ENCODE data around the gene ATXN1. TPM values are rescaled to one million over a fixed set of nuclear protein-coding genes. Genes with fewer than 3 reads are reported as not detected.

The ATXN1 gene
- polyA plus RNA-seq, 4 donors, result 4.6 to 16.5 (median 5.9) TPM

DNA sequence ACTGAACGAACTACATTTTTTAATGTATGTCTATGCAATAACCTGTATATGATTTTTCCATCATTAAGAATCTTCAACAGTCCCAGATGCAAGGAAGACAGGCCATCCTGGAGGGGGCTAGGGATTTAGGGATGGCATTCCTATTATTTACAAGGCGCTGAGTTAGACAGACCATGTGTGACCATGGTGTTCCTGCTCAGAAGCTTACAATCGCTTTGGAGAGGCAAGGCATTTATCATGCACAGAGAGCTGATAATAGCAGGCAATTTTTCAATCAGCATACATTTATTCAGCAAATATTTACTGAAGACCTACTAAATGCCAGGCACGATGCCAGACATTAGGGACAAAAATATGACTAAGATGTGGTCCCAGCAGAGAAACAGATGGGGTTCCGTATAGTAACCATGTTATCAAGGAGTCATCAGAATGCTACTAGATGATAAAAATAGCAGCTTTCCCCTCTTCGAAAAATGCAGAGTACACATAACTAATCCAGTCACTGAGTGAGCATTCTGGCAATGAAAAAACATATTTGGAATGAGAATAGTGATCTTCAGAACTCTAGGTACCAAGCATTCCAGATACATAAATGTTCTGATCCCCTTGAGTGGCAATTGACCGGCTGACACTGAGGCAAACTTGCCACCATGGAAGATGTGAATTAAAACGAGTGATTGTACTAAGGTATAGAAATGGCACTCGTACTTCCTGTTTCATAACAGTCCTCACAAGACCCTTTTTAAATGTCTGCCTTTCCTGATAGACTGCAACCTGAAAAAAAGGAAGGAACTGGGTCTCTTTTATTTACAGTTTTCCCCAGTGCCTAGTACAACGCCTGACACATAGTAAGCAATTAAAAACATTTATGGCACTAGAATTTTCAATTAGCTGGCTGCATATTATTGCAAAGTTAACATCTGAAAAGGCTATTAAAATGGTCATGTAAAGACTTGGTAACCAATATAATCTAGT, 135.7 kb downstream of the ATXN1 start:
- Histone ChIP-seq H3K4me1 (ENCODE audit: control insufficient read depth in 3 of 3, insufficient read depth in 2 of 3, low read depth in 1 of 3, low read length in 2 of 3) (no peaks in the 10 kb centered on the region), H3K4me3 (ENCODE audit: low read depth in 1 of 3, low read length in 3 of 3) (no peak overlapping the region), H3K27me3 (ENCODE audit: control insufficient read depth in 3 of 3, insufficient read depth in 3 of 3, low read length in 3 of 3) (no peaks in the 10 kb centered on the region), H3K9me3 (ENCODE audit: control insufficient read depth in 2 of 2, insufficient read depth in 1 of 2, low read depth in 1 of 2, low read length in 1 of 2) (no peaks in the 10 kb centered on the region), H3K27ac (ENCODE audit: low read depth in 1 of 3, low read length in 2 of 3) (no peak overlapping the region), H3K36me3 (ENCODE audit: control insufficient read depth in 3 of 3, insufficient read depth in 2 of 3, low read depth in 1 of 3, low read length in 3 of 3) (no peaks in the 10 kb centered on the region)
- no peak for DNase-seq
- 82 to 87% (median 87%) methylated on average over 10 of the region's 10 CpGs for WGBS, 3 donors
- no peak for FAIRE-seq

DNA sequence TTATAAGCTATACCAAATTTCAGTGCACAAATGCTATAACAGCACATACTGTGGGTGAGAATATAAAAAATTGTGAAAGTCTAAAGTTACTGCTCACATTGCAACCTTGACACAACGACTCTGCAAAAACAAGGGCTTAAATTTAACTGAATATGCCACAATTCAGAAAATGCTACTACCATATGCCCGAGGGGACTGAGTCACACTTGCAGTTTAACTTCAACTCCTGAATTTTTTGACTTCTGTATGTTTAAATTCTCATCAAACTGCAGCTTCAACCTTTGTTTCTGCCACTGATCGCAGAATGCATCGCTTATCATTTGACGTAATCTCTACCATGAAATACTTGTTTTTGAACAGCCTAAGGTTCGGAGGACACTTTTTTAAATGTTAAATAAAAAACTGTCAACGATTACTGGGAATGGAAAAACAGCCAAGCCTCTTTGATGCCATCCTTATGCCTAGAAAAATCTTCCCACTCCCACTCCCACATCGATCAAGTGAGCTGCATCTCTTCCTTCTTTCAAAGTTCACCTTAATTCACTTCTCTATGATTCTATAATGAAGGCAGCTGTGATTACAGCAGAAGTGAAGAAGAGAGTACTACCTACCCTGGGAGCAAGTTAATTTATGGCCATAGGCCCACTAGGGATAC, 136.5 kb downstream of the ATXN1 start:
- no peaks in the 10 kb centered on the region for H3K27me3 ChIP-seq (ENCODE audit: control insufficient read depth in 3 of 3, insufficient read depth in 3 of 3, low read length in 3 of 3)
- H3K9me3 ChIP-seq (ENCODE audit: control insufficient read depth in 2 of 2, insufficient read depth in 1 of 2, low read depth in 1 of 2, low read length in 1 of 2), result no peaks in the 10 kb centered on the region
- H3K27ac ChIP-seq (ENCODE audit: low read depth in 1 of 3, low read length in 2 of 3), result no peak overlapping the region
- no peak for DNase-seq
- FAIRE-seq, result no peak
- WGBS, 3 donors, result 90 to 95% (median 92%) methylated on average over 8 of the region's 8 CpGs
- H3K36me3 ChIP-seq (ENCODE audit: control insufficient read depth in 3 of 3, insufficient read depth in 2 of 3, low read depth in 1 of 3, low read length in 3 of 3), result no peaks in the 10 kb centered on the region
- no peak overlapping the region for H3K4me3 ChIP-seq (ENCODE audit: low read depth in 1 of 3, low read length in 3 of 3)
- H3K4me1 ChIP-seq (ENCODE audit: control insufficient read depth in 3 of 3, insufficient read depth in 2 of 3, low read depth in 1 of 3, low read length in 2 of 3), result no peaks in the 10 kb centered on the region

DNA sequence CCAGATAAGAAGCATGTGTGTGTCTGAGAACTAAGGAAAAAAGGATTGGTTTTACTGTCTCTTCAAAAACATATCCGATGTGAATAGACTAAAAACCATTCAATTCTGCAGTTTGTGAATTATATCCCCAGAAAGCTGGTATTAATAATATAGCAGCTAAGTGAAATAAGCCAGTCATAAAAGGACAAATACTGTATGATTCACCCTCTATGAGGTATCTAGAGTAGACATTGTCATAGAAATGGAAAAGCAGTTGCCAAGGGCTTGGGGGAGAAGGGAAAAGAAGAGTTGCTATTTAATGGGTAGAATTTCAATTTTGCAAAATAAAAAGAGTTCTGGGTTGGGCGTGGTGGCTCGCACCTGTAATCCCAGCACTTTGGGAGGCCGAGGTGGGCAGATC, 137.5 kb downstream of the ATXN1 start:
- H3K27me3 ChIP-seq (ENCODE audit: control insufficient read depth in 3 of 3, insufficient read depth in 3 of 3, low read length in 3 of 3), result no peaks in the 10 kb centered on the region
- WGBS, 3 donors, result 89 to 96% (median 90%) methylated on average over 4 of the region's 4 CpGs
- DNase-seq (no peak), FAIRE-seq (no peak)
- H3K4me1 ChIP-seq (ENCODE audit: control insufficient read depth in 3 of 3, insufficient read depth in 2 of 3, low read depth in 1 of 3, low read length in 2 of 3), result no peaks in the 10 kb centered on the region
- H3K9me3 ChIP-seq (ENCODE audit: control insufficient read depth in 2 of 2, insufficient read depth in 1 of 2, low read depth in 1 of 2, low read length in 1 of 2), result no peaks in the 10 kb centered on the region
- H3K27ac ChIP-seq (ENCODE audit: low read depth in 1 of 3, low read length in 2 of 3), result no peak overlapping the region
- H3K4me3 ChIP-seq (ENCODE audit: low read depth in 1 of 3, low read length in 3 of 3), result no peak overlapping the region
- no peaks in the 10 kb centered on the region for H3K36me3 ChIP-seq (ENCODE audit: control insufficient read depth in 3 of 3, insufficient read depth in 2 of 3, low read depth in 1 of 3, low read length in 3 of 3)

- Histone ChIP-seq H3K27me3 (ENCODE audit: control insufficient read depth in 3 of 3, insufficient read depth in 3 of 3, low read length in 3 of 3) (no peaks in the 10 kb centered on the region), H3K4me3 (ENCODE audit: low read depth in 1 of 3, low read length in 3 of 3) (no peak overlapping the region), H3K9me3 (ENCODE audit: control insufficient read depth in 2 of 2, insufficient read depth in 1 of 2, low read depth in 1 of 2, low read length in 1 of 2) (no peaks in the 10 kb centered on the region), H3K36me3 (ENCODE audit: control insufficient read depth in 3 of 3, insufficient read depth in 2 of 3, low read depth in 1 of 3, low read length in 3 of 3) (no peaks in the 10 kb centered on the region), H3K27ac (ENCODE audit: low read depth in 1 of 3, low read length in 2 of 3) (no peak overlapping the region), H3K4me1 (ENCODE audit: control insufficient read depth in 3 of 3, insufficient read depth in 2 of 3, low read depth in 1 of 3, low read length in 2 of 3) (no peaks in the 10 kb centered on the region)
- FAIRE-seq (no peak), DNase-seq (no peak)
- 87 to 94% (median 90%) methylated on average over 3 of the region's 3 CpGs for WGBS, 3 donors
Measured at GRCh38 chr6:16623029-16623653, 138.1 kb downstream of the ATXN1 start.

- H3K27ac ChIP-seq (ENCODE audit: low read depth in 1 of 3, low read length in 2 of 3), result no peak overlapping the region
- FAIRE-seq (no peak), DNase-seq (no peak)
- H3K4me3 ChIP-seq (ENCODE audit: low read depth in 1 of 3, low read length in 3 of 3), result no peak overlapping the region
- no peaks in the 10 kb centered on the region for H3K9me3 ChIP-seq (ENCODE audit: control insufficient read depth in 2 of 2, insufficient read depth in 1 of 2, low read depth in 1 of 2, low read length in 1 of 2)
- WGBS, 3 donors, result 74 to 87% (median 83%) methylated on average over 5 of the region's 5 CpGs
- H3K27me3 ChIP-seq (ENCODE audit: control insufficient read depth in 3 of 3, insufficient read depth in 3 of 3, low read length in 3 of 3), result no peaks in the 10 kb centered on the region
- H3K36me3 ChIP-seq (ENCODE audit: control insufficient read depth in 3 of 3, insufficient read depth in 2 of 3, low read depth in 1 of 3, low read length in 3 of 3), result no peaks in the 10 kb centered on the region
- H3K4me1 ChIP-seq (ENCODE audit: control insufficient read depth in 3 of 3, insufficient read depth in 2 of 3, low read depth in 1 of 3, low read length in 2 of 3), result no peaks in the 10 kb centered on the region
Measured at GRCh38 chr6:16622193-16622592, 139.1 kb downstream of the ATXN1 start.

DNA sequence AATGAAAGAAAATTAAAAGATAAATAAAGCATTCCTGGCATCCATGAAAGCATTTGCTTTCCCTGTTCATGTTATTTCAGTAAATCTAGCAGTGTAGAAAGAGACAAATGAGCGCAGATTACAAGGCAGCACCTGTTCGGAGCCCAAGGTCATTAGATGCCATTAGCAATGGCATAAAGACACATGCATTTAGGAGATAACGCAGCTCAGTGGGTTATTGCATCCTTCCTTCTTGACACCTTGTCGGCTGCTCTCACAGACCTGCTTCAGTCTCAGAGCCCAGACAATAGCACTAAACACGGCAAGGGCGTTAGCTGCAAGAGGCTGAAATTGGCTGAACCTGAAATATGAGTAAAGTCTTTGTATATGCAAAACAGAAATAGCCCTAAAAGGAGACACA, 140.3 kb downstream of the ATXN1 start:
- WGBS, 3 donors, result 38 to 71% (median 61%) methylated on average over 6 of the region's 6 CpGs
- Histone ChIP-seq H3K4me1 (ENCODE audit: control insufficient read depth in 3 of 3, insufficient read depth in 2 of 3, low read depth in 1 of 3, low read length in 2 of 3) (no peaks in the 10 kb centered on the region), H3K27ac (ENCODE audit: low read depth in 1 of 3, low read length in 2 of 3) (no peak overlapping the region), H3K27me3 (ENCODE audit: control insufficient read depth in 3 of 3, insufficient read depth in 3 of 3, low read length in 3 of 3) (no peaks in the 10 kb centered on the region), H3K36me3 (ENCODE audit: control insufficient read depth in 3 of 3, insufficient read depth in 2 of 3, low read depth in 1 of 3, low read length in 3 of 3) (no peaks in the 10 kb centered on the region), H3K4me3 (ENCODE audit: low read depth in 1 of 3, low read length in 3 of 3) (no peak overlapping the region), H3K9me3 (ENCODE audit: control insufficient read depth in 2 of 2, insufficient read depth in 1 of 2, low read depth in 1 of 2, low read length in 1 of 2) (no peaks in the 10 kb centered on the region)
- DNase-seq, result no peak
- FAIRE-seq, result no peak

DNA sequence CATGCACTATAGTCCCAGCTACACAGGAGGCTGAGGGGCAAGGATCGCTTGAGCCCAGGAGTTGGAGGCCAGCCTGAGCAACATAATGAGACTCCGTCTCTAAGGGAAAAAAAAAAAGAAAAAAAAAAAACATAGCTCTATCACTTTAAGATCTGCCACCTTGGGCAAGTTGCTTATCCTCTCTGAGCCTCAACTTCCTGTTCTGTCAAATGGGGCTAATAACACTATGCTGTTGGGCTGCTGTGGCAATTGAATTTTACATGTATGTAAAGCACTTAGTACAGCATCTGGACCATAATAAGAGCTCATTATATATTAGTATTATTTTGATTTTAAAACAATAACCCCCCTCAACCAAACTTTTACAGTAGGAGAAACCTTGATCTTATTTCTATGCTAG, 141.5 kb downstream of the ATXN1 start:
- H3K36me3 ChIP-seq (ENCODE audit: control insufficient read depth in 3 of 3, insufficient read depth in 2 of 3, low read depth in 1 of 3, low read length in 3 of 3), result no peaks in the 10 kb centered on the region
- H3K4me1 ChIP-seq (ENCODE audit: control insufficient read depth in 3 of 3, insufficient read depth in 2 of 3, low read depth in 1 of 3, low read length in 2 of 3), result no peaks in the 10 kb centered on the region
- 85 to 92% (median 86%) methylated on average over 2 of the region's 2 CpGs for WGBS, 3 donors
- FAIRE-seq (no peak), DNase-seq (peak in 1 of 2 donors; percentile 18)
- H3K27me3 ChIP-seq (ENCODE audit: control insufficient read depth in 3 of 3, insufficient read depth in 3 of 3, low read length in 3 of 3), result no peaks in the 10 kb centered on the region
- H3K9me3 ChIP-seq (ENCODE audit: control insufficient read depth in 2 of 2, insufficient read depth in 1 of 2, low read depth in 1 of 2, low read length in 1 of 2), result no peaks in the 10 kb centered on the region
- H3K4me3 ChIP-seq (ENCODE audit: low read depth in 1 of 3, low read length in 3 of 3), result no peak overlapping the region
- no peak overlapping the region for H3K27ac ChIP-seq (ENCODE audit: low read depth in 1 of 3, low read length in 2 of 3)

DNA sequence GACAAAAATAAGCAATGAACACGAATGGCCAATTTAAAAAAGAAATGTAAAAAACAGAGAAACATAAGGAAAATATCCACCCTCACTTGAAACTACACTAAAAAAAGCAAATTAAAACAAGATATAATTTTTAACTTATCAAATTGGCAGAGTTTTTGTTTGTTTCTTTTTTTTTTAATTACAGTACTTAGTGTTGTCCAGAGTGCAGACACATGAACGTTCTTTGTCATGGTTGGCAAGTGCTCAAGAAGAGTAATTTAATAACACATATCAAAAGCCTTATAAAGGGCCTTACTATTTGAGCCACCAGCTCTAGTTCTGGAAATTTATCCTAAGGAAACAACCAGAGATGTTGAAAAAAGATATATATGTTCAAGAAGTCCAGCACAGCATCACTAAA, 142.3 kb downstream of the ATXN1 start:
- no peaks in the 10 kb centered on the region for H3K27me3 ChIP-seq (ENCODE audit: control insufficient read depth in 3 of 3, insufficient read depth in 3 of 3, low read length in 3 of 3)
- no peaks in the 10 kb centered on the region for H3K9me3 ChIP-seq (ENCODE audit: control insufficient read depth in 2 of 2, insufficient read depth in 1 of 2, low read depth in 1 of 2, low read length in 1 of 2)
- DNase-seq (no peak), FAIRE-seq (no peak)
- no peaks in the 10 kb centered on the region for H3K36me3 ChIP-seq (ENCODE audit: control insufficient read depth in 3 of 3, insufficient read depth in 2 of 3, low read depth in 1 of 3, low read length in 3 of 3)
- H3K27ac ChIP-seq (ENCODE audit: low read depth in 1 of 3, low read length in 2 of 3), result no peak overlapping the region
- WGBS, 3 donors, result 52 to 59% (median 52%) methylated on average over 2 of the region's 2 CpGs
- no peaks in the 10 kb centered on the region for H3K4me1 ChIP-seq (ENCODE audit: control insufficient read depth in 3 of 3, insufficient read depth in 2 of 3, low read depth in 1 of 3, low read length in 2 of 3)
- H3K4me3 ChIP-seq (ENCODE audit: low read depth in 1 of 3, low read length in 3 of 3), result no peak overlapping the region

Data from small intestine (tissue), 7 donors.